ENCODE results near the gene HLCS.

DNA sequence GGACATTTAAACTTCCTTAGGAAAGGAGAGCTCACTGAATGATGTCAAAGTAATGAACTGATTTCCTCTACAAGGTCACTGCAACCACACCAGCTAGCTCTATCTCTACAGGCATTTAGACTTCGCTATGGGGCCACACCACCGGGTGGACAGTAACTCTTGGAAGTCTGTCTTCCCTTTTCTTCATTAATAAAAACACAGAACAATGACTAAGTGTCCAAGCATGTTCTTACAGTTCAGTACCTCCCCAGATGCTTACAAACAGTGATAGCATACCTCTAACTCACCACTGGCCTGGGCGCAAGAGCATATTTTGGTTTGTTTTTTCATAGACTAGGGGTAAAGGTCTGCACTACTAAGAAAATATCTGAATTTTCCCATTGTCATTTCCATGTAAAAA lies 212.9 kb downstream of the HLCS start:
- TF ChIP-seq CTCF (IDR thresholded peaks at IDR 0.05): no peak
- TF ChIP-seq POLR2A (IDR thresholded peaks at IDR 0.05): no peak

All from right lobe of liver (tissue), 4 donors.